ENCODE data around the gene B3GALNT2. TPM values are rescaled to one million over a fixed set of nuclear protein-coding genes. Genes with fewer than 3 reads are reported as not detected.

Gene B3GALNT2
- polyA plus RNA-seq, 1 donor from 2014 or later = 3.5 TPM

Other genes with a start within 250 kb of the B3GALNT2 start
- 66.2 TPM for gene ARID4B, start 176.3 kb downstream of the B3GALNT2 start, polyA plus RNA-seq
- gene GGPS1, start 175.9 kb downstream of the B3GALNT2 start, polyA plus RNA-seq = 63.7 TPM
- 14.7 TPM for gene TBCE, start 137.0 kb downstream of the B3GALNT2 start, polyA plus RNA-seq
- not detected for gene GNG4, start 145.3 kb upstream of the B3GALNT2 start, polyA plus RNA-seq

Measured in IgD-negative memory B cell (primary cell).